SK-N-SH treated with all-trans-retinoic acid at 6 μM for 48 hours (cell line): Measurements from ENCODE around the gene NOXO1.

Source experiments
- GLIS3 ChIP-seq: fragments of 250-450 bp; sonication (Bioruptor Pico); IDR thresholded peaks from 2 replicates; pipeline ENCODE4 v1.5.0; 2020; ENCODE audit warnings: mild to moderate bottlenecking, moderate library complexity
- RARB ChIP-seq: fragments of 250-450 bp; sonication (Bioruptor Pico); IDR thresholded peaks from 2 replicates; pipeline ENCODE4 v1.8.0; 2021; ENCODE audit warnings: mild to moderate bottlenecking, moderate library complexity
- ZNF565 ChIP-seq: fragments of 450-650 bp; formaldehyde crosslinking; conservative IDR thresholded peaks from 2 replicates; pipeline ENCODE4 v1.5.0; 2020; ENCODE audit warnings: low read depth, mild to moderate bottlenecking, moderate library complexity

DNA sequence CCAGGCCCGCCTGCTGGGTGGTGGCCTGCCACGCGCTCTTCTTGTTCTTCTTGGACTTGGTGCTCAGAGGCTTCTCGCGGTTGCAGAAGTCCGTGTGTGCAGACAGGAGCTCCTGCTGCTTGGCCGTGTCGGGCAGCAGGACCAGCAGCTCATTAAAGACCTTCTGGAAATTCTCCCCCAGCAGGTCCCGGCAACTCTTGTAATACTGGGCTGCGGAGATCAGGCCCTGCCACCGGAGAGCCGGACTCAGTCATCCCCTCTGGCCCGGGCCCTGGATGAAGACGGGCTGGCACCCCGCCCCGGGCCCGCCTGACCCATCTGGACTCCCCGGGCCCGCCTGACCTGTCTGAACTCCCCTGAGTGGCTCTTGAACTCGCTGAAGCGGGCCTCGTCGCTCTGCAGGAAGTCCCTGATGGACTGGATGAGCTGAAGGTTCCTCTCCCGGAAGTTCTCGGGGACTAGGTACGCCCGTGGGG is 17.1 kb upstream of the NOXO1 start:
- no peak for TF ChIP-seq ZNF565 (CRISPR knock-in tag)
- TF ChIP-seq RARB = no peak
- TF ChIP-seq GLIS3 = no peak
